Spleen (tissue), 7 donors: Measurements from ENCODE around the gene GRIK5.

Source experiments
- CTCF ChIP-seq, 11 experiments: fragments of 200-600 bp in 7 of 11; fragments of 450-650 bp in 4 of 11; sonication (generic) in 4 of 11; IDR thresholded peaks in 8 of 11; conservative IDR thresholded peaks in 3 of 11; 1 replicate in 7 of 11; 2 replicates in 4 of 11; pipeline versions ENCODE4 v1.4.0 to v1.8.0; 2016 to 2021; ENCODE audit warnings: antibody characterized with exemption in 11 of 11, inconsistent platforms in 4 of 11, mild to moderate bottlenecking in 1 of 11
- POLR2A ChIP-seq, 3 donors: fragments of 450-650 bp; IDR thresholded peaks; one replicate each; pipeline ENCODE4 v1.5.1; 2017; ENCODE audit warnings: antibody characterized with exemption in 3 of 3, mild to moderate bottlenecking in 1 of 3
- donor health status: DM: no; HTN: no; CAD: no; lungs with moderate emphysema.
- donor health status: DM: no; HTN: no; CAD: no.
- donor health status: DM: no; HTN: no; CAD: no.

- TF ChIP-seq CTCF (IDR thresholded peaks at IDR 0.05 in 8 of 11, conservative IDR thresholded peaks at IDR 0.05 in 3 of 11) (no peak), POLR2A (IDR thresholded peaks at IDR 0.05) (no peak)
Measured at GRCh38 chr19:41955521-41955920, 114.5 kb downstream of the GRIK5 start.
